COLO829 (cell line): Measurements from ENCODE around the gene NR0B2.
"Not testable (repeated sequence)": the region's sequence is repeated elsewhere in the genome, so short reads cannot be mapped to it uniquely, and the experiment has no call there.

Experiments
- DNase-seq: peaks from one replicate; pipeline ENCODE4 v3.0.0; 2012; ENCODE audit warnings: low spot score

NR0B2 gene

GRCh38 chr1:26913754-26914619, at the start of gene NR0B2:
TSS of gene NR0B2 (minus strand) at chr1:26913975. CDS start at chr1:26913940, 35 bp downstream.
- no peak for DNase-seq

- peak; percentile 28 for DNase-seq
These were observed 48.1 kb upstream of the NR0B2 start for GRCh38 chr1:26961826-26962225.

- DNase-seq = no peak
These were observed 46.8 kb upstream of the NR0B2 start for GRCh38 chr1:26960625-26960966.

- DNase-seq = no peak
These were observed 46.2 kb upstream of the NR0B2 start, which contains the start of gene KDF1 for GRCh38 chr1:26959722-26960624. TSS of gene KDF1 (minus strand) at chr1:26960468. CDS start at chr1:26952380, 8,088 bp downstream.

- no peak for DNase-seq
These were observed 45.5 kb upstream of the NR0B2 start for GRCh38 chr1:26959270-26959669.

- DNase-seq = no peak
These were observed 43.5 kb upstream of the NR0B2 start for GRCh38 chr1:26957306-26957705.

- no peak for DNase-seq
These were observed 42.5 kb upstream of the NR0B2 start for GRCh38 chr1:26956321-26956720.

- no peak for DNase-seq
These were observed 39.6 kb upstream of the NR0B2 start for GRCh38 chr1:26953374-26953773.

- no peak for DNase-seq
These were observed 38.2 kb upstream of the NR0B2 start for GRCh38 chr1:26951821-26952497.

GRCh38 chr1:26951216-26951615, 37.4 kb upstream of the NR0B2 start:
- no peak for DNase-seq

- no peak for DNase-seq
These were observed 36.8 kb upstream of the NR0B2 start for GRCh38 chr1:26950602-26951001.

GRCh38 chr1:26949926-26950319, 36.1 kb upstream of the NR0B2 start:
- no peak for DNase-seq

- no peak for DNase-seq
These were observed 35.6 kb upstream of the NR0B2 start for GRCh38 chr1:26949266-26949925.

- not testable (repeated sequence) for DNase-seq
These were observed 34.9 kb upstream of the NR0B2 start for GRCh38 chr1:26948725-26949057.

GRCh38 chr1:26946270-26946669, 32.5 kb upstream of the NR0B2 start:
- no peak for DNase-seq

GRCh38 chr1:26945728-26946127, 32.0 kb upstream of the NR0B2 start:
- DNase-seq = no peak

- no peak for DNase-seq
These were observed 31.4 kb upstream of the NR0B2 start for GRCh38 chr1:26945138-26945537.

- no peak for DNase-seq
These were observed 28.9 kb upstream of the NR0B2 start for GRCh38 chr1:26942656-26943055.

- no peak for DNase-seq
These were observed 27.5 kb upstream of the NR0B2 start for GRCh38 chr1:26941311-26941710.

- DNase-seq = no peak
These were observed 24.9 kb upstream of the NR0B2 start for GRCh38 chr1:26938659-26939025.

GRCh38 chr1:26938004-26938658, 24.4 kb upstream of the NR0B2 start:
- no peak for DNase-seq

GRCh38 chr1:26936823-26937222, 23.0 kb upstream of the NR0B2 start:
- no peak for DNase-seq
